ENCODE data around the gene PITPNB.

The PITPNB gene

GRCh38 chr22:27859336-27859735 is 59.7 kb downstream of the PITPNB start:
- DNase-seq (ENCODE audit: low spot score), result no peak

- no peak for DNase-seq (ENCODE audit: low spot score)
Measured at GRCh38 chr22:27858626-27859025, 60.4 kb downstream of the PITPNB start.

- DNase-seq (ENCODE audit: low spot score), result peak; percentile 87
Measured at GRCh38 chr22:27857443-27857842, 61.6 kb downstream of the PITPNB start.

GRCh38 chr22:27856386-27856785 is 62.7 kb downstream of the PITPNB start:
- no peak for DNase-seq (ENCODE audit: low spot score)

GRCh38 chr22:27853424-27853823 is 65.6 kb downstream of the PITPNB start:
- no peak for DNase-seq (ENCODE audit: low spot score)

- no peak for DNase-seq (ENCODE audit: low spot score)
Measured at GRCh38 chr22:27851974-27852746, 66.9 kb downstream of the PITPNB start.

GRCh38 chr22:27850000-27850521 is 69.0 kb downstream of the PITPNB start:
- no peak for DNase-seq (ENCODE audit: low spot score)

- no peak for DNase-seq (ENCODE audit: low spot score)
Measured at GRCh38 chr22:27848005-27848404, 71.1 kb downstream of the PITPNB start.

- DNase-seq (ENCODE audit: low spot score), result no peak
Measured at GRCh38 chr22:27846910-27847309, 72.1 kb downstream of the PITPNB start.

- no peak for DNase-seq (ENCODE audit: low spot score)
Measured at GRCh38 chr22:27846248-27846757, 72.8 kb downstream of the PITPNB start.

GRCh38 chr22:27845644-27846043 is 73.4 kb downstream of the PITPNB start:
- no peak for DNase-seq (ENCODE audit: low spot score)

GRCh38 chr22:27844656-27845591 is 74.1 kb downstream of the PITPNB start:
- no peak for DNase-seq (ENCODE audit: low spot score)

- no peak for DNase-seq (ENCODE audit: low spot score)
Measured at GRCh38 chr22:27844256-27844655, 74.8 kb downstream of the PITPNB start.

- DNase-seq (ENCODE audit: low spot score), result no peak
Measured at GRCh38 chr22:27843441-27843840, 75.6 kb downstream of the PITPNB start.

- DNase-seq (ENCODE audit: low spot score), result peak; percentile 63
Measured at GRCh38 chr22:27842669-27843431, 76.2 kb downstream of the PITPNB start.

GRCh38 chr22:27842201-27842600 is 76.9 kb downstream of the PITPNB start:
- no peak for DNase-seq (ENCODE audit: low spot score)

- no peak for DNase-seq (ENCODE audit: low spot score)
Measured at GRCh38 chr22:27840436-27840835, 78.6 kb downstream of the PITPNB start.

GRCh38 chr22:27839057-27839660 is 79.9 kb downstream of the PITPNB start:
- no peak for DNase-seq (ENCODE audit: low spot score)

- DNase-seq (ENCODE audit: low spot score), result peak; percentile 74
Measured at GRCh38 chr22:27836181-27836580, 82.9 kb downstream of the PITPNB start.

GRCh38 chr22:27835446-27835845 is 83.6 kb downstream of the PITPNB start:
- no peak for DNase-seq (ENCODE audit: low spot score)
